AG04450 (cell line): ENCODE measurements around the gene EIF1B. TPM values are rescaled to one million over a fixed set of nuclear protein-coding genes. Genes with fewer than 3 reads are reported as not detected.

Source experiments
- CTCF ChIA-PET: fragments of 300-600, 350-600 bp; formaldehyde crosslinking; extraction: SDS; loops from one replicate; lab custom pipeline; 2022; ENCODE audit warnings: antibody characterized with exemption, inconsistent platforms; lab: Charles Lee
- POLR2A ChIA-PET: fragments of 350-600 bp; formaldehyde crosslinking; extraction: SDS; loops from one replicate; lab custom pipeline; 2021; ENCODE audit warnings: antibody characterized with exemption, inconsistent platforms; lab: Yijun Ruan, JAX
- DNase-seq: peaks from one replicate; pipeline ENCODE4 v3.0.0-alpha.2; 2011; ENCODE audit warnings: low read depth, low spot score
- H3K27ac ChIP-seq: one replicate; pipeline ENCODE4 v1.5.1; 2012; ENCODE audit warnings: low read depth, low read length, control low read depth
- H3K27me3 ChIP-seq: one replicate; pipeline ENCODE4 v1.6.0; 2012; ENCODE audit warnings: low read length; ENCODE audit not compliant: control insufficient read depth, insufficient read depth
- H3K4me3 ChIP-seq: 2 replicates; pipeline ENCODE4 v1.5.1; 2011; ENCODE audit warnings: mild to moderate bottlenecking, low read depth, low read length, control low read depth
- H3K9me3 ChIP-seq: 2 replicates; pipeline ENCODE4 v1.5.1; 2012; ENCODE audit warnings: low read length; ENCODE audit not compliant: control insufficient read depth, insufficient read depth
- CTCF ChIP-seq: IDR thresholded peaks from 2 replicates; pipeline ENCODE4 v1.5.1; 2011; ENCODE audit warnings: low read depth, low read length, control low read depth, inconsistent platforms
- polyA plus RNA-seq: library from polyadenylated mRNA; depleted of rRNA; stranded (reverse); fragments of >200 nt; gene quantifications from 2 replicates; pipeline ENCODE4 v1.2.3, GENCODE V29; 2011; rRNA removed

Gene EIF1B
- polyA plus RNA-seq, 1 experiment, result 46.7 TPM

- no peak for TF ChIP-seq CTCF
- ChIA-PET CTCF (interaction anchor here (0.5 to 1.9 kb wide), 2 partner anchors 15 to 1621 kb away, joined by 4 to 8 read pairs; no protein-coding TSS in a partner anchor), POLR2A (no interaction called here)
- Histone ChIP-seq H3K27ac (no peak overlapping the region), H3K27me3 (no peaks in the 10 kb centered on the region), H3K9me3 (no peaks in the 10 kb centered on the region), H3K4me3 (no peak overlapping the region)
- DNase-seq, result no peak
Observed at GRCh38 chr3:40341671-40342070, 32.2 kb downstream of the EIF1B start.

- DNase-seq, result no peak
- Histone ChIP-seq H3K9me3 (peaks cover 3% of the 10 kb centered on the region; the same call in 1 of the 2 replicates), H3K27me3 (no peaks in the 10 kb centered on the region), H3K27ac (no peak overlapping the region), H3K4me3 (no peak overlapping the region)
- no peak for TF ChIP-seq CTCF
- CTCF ChIA-PET, result no interaction called here
- POLR2A ChIA-PET, result no interaction called here
Observed at GRCh38 chr3:40350529-40350928, 41.0 kb downstream of the EIF1B start.

GRCh38 chr3:40355410-40355809, 45.9 kb downstream of the EIF1B start:
- ChIA-PET CTCF (interaction anchor here (0.5 to 0.7 kb wide), 2 partner anchors 85 to 168 kb away, joined by 3 to 7 read pairs; no protein-coding TSS in a partner anchor), POLR2A (interaction anchor here (0.6 kb wide), 1 partner anchor 260 kb away, joined by 5 read pairs; no protein-coding TSS in a partner anchor)
- no peak overlapping the region for H3K27ac ChIP-seq
- no peak overlapping the region for H3K4me3 ChIP-seq
- H3K9me3 ChIP-seq, result no peaks in the 10 kb centered on the region
- DNase-seq, result no peak
- TF ChIP-seq CTCF, result no peak
- no peaks in the 10 kb centered on the region for H3K27me3 ChIP-seq

- Histone ChIP-seq H3K9me3 (no peaks in the 10 kb centered on the region), H3K4me3 (no peak overlapping the region), H3K27me3 (no peaks in the 10 kb centered on the region), H3K27ac (no peak overlapping the region)
- POLR2A ChIA-PET, result no interaction called here
- TF ChIP-seq CTCF, result no peak
- DNase-seq, result no peak
- CTCF ChIA-PET, result no interaction called here
Observed at GRCh38 chr3:40358454-40358853, 48.9 kb downstream of the EIF1B start.

Other genes with a start within 250 kb of the EIF1B start
- not detected in 2 replicates for gene ENTPD3, start 77.5 kb downstream of the EIF1B start, polyA plus RNA-seq
- 602 and 612 TPM in 2 replicates for gene RPL14, start 147.6 kb downstream of the EIF1B start, polyA plus RNA-seq
- 3.9 and 4.7 TPM in 2 replicates for gene ZNF619, start 167.4 kb downstream of the EIF1B start, polyA plus RNA-seq
- gene ZNF620, start 196.3 kb downstream of the EIF1B start, polyA plus RNA-seq, result 0.69 and 0.77 TPM in 2 replicates
- gene ZNF621, start 215.3 kb downstream of the EIF1B start, polyA plus RNA-seq, result 20.4 and 24.9 TPM in 2 replicates